ENCODE results near the gene IQCK.

DNA sequence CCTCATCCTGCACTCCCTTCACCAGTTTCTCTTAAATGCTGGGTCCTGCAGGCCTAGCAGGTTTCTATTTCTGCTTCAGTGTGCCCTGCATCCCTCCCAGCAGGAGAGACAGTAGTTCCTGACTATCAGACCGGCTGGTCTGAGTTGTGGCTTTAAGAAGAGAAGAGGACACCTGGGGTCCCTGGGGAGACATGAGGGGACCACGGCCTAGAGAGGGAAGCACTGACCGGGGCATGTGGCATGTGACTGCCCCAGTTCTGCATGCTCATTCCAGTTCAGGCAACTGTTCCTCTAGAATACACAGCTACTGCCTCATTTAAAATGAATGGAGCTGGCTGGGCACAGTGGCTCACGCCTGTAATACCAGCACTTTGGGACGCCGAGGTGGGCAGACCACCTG lies 105.3 kb downstream of the IQCK start:
- TF ChIP-seq, protein P1, sequence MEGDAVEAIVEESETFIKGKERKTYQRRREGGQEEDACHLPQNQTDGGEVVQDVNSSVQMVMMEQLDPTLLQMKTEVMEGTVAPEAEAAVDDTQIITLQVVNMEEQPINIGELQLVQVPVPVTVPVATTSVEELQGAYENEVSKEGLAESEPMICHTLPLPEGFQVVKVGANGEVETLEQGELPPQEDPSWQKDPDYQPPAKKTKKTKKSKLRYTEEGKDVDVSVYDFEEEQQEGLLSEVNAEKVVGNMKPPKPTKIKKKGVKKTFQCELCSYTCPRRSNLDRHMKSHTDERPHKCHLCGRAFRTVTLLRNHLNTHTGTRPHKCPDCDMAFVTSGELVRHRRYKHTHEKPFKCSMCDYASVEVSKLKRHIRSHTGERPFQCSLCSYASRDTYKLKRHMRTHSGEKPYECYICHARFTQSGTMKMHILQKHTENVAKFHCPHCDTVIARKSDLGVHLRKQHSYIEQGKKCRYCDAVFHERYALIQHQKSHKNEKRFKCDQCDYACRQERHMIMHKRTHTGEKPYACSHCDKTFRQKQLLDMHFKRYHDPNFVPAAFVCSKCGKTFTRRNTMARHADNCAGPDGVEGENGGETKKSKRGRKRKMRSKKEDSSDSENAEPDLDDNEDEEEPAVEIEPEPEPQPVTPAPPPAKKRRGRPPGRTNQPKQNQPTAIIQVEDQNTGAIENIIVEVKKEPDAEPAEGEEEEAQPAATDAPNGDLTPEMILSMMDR (IDR thresholded peaks at IDR 0.05) = no peak
- no peak for TF ChIP-seq POLR2A (IDR thresholded peaks at IDR 0.05)

Measured in heart left ventricle (tissue), 13 donors.